ENCODE data around the gene MATN4. TPM values are rescaled to one million over a fixed set of nuclear protein-coding genes. Genes with fewer than 3 reads are reported as not detected.

MATN4 gene
- total RNA-seq, 2 donors from 2014 or later, result not detected

GRCh38 chr20:45288376-45288775, 19.7 kb downstream of the MATN4 start:
- Mint-ChIP-seq H3K4me1 (peaks cover 9% of the 10 kb centered on the region), H3K27me3 (peaks cover 70% of the 10 kb centered on the region), H3K4me3 (no peak overlapping the region), H3K36me3 (ENCODE audit: low read depth) (no peaks in the 10 kb centered on the region), H3K27ac (peak overlapping the region; percentile 72)
- no peak for DNase-seq
- H3K9me3 ChIP-seq (ENCODE audit: control insufficient read depth, low read length, poor library complexity, severe bottlenecking), result no peaks in the 10 kb centered on the region
- ATAC-seq, result no peak

- ATAC-seq (no peak), DNase-seq (no peak)
These were observed 24.5 kb downstream of the MATN4 start for GRCh38 chr20:45283551-45284057.

DNA sequence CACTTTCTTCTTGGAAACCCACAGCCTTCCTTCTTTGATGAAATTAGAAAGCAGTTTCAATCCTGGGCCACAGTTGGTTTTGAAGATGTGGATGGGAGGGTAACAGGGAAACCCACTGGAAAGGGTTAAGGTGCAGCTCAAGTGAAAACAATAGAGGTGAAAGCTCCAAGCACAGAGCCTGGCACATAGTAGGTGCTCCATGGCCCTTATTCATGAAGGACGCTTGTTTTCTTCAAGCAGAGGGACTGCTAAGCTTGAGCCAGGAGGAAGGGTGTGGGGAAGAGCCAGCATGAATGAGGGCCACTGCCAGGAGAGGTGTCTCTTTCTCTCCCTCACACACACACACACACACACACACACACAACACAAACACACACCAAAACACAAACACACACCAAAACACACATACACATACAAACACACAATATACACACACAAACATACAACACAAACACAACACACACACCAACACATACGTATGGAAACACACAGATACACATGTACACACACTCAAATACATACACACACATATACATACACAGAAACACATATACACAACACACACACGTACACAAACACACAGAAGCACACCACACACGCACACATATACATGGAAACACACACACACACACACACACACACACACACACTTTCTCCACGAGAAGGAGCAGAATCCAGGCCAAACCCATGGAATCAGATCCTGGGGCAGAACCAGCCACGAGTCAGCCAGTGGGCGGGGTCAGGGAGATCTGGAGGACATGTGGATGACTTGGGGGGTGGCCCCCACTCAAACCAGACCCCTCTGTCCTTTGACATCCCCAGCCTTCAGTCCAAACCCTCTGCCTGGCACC, 25.2 kb downstream of the MATN4 start:
- H3K27ac Mint-ChIP-seq, result peak overlapping the region; percentile 3
- no peaks in the 10 kb centered on the region for H3K9me3 ChIP-seq (ENCODE audit: control insufficient read depth, low read length, poor library complexity, severe bottlenecking)
- peaks cover 86% of the 10 kb centered on the region for H3K27me3 Mint-ChIP-seq
- ATAC-seq (no peak), DNase-seq (no peak)
- peaks cover 7% of the 10 kb centered on the region for H3K36me3 Mint-ChIP-seq (ENCODE audit: low read depth)
- H3K4me1 Mint-ChIP-seq, result peaks cover 2% of the 10 kb centered on the region
- no peak overlapping the region for H3K4me3 Mint-ChIP-seq

More at GRCh38 chr20:45283551-45284057, 24.5 kb downstream of the MATN4 start:
- H3K9me3 ChIP-seq (ENCODE audit: control insufficient read depth, low read length, poor library complexity, severe bottlenecking), result no peaks in the 10 kb centered on the region
- Mint-ChIP-seq H3K27me3 (peaks cover 87% of the 10 kb centered on the region), H3K36me3 (ENCODE audit: low read depth) (peaks cover 7% of the 10 kb centered on the region), H3K27ac (no peak overlapping the region), H3K4me1 (peaks cover 2% of the 10 kb centered on the region), H3K4me3 (no peak overlapping the region)

- Mint-ChIP-seq H3K4me1 (peaks cover 2% of the 10 kb centered on the region), H3K4me3 (no peak overlapping the region), H3K27ac (no peak overlapping the region), H3K27me3 (peaks cover 85% of the 10 kb centered on the region), H3K36me3 (ENCODE audit: low read depth) (peaks cover 7% of the 10 kb centered on the region)
- no peaks in the 10 kb centered on the region for H3K9me3 ChIP-seq (ENCODE audit: control insufficient read depth, low read length, poor library complexity, severe bottlenecking)
- no peak for DNase-seq
- no peak for ATAC-seq
These were observed 28.1 kb downstream of the MATN4 start for GRCh38 chr20:45279992-45280391.

- no peak for ATAC-seq
- Mint-ChIP-seq H3K36me3 (ENCODE audit: low read depth) (peaks cover 4% of the 10 kb centered on the region), H3K27ac (no peak overlapping the region), H3K4me1 (no peaks in the 10 kb centered on the region), H3K4me3 (no peak overlapping the region), H3K27me3 (peaks cover 88% of the 10 kb centered on the region)
- no peaks in the 10 kb centered on the region for H3K9me3 ChIP-seq (ENCODE audit: control insufficient read depth, low read length, poor library complexity, severe bottlenecking)
- DNase-seq, result no peak
These were observed 32.8 kb downstream of the MATN4 start for GRCh38 chr20:45275338-45275737.

DNA sequence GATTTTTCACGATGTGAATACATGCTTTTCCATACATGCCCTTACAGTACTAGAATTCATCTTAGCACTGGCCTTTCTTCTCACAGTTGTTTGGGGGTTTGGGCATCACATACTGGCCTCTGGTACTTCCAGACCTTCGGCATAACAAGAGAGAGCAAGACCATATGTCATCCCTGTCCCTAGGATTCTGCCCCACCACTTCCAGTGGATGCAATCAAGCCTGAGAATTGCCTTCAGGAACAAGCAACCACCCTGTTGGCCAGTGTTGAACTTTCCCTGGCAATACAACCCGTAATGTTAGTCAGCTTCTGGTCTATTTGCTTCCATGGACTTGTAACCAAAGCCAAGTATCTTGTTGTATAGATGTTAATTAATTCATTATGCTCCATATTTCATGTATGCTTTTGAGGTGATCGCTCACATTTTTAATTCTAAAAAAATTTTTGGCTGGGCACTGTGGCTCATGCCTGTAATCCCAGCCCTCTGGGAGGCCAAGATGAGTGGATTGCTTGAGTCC, 38.3 kb downstream of the MATN4 start:
- peaks cover 68% of the 10 kb centered on the region for H3K27me3 Mint-ChIP-seq
- no peak overlapping the region for H3K4me3 Mint-ChIP-seq
- DNase-seq (no peak), ATAC-seq (no peak)
- H3K9me3 ChIP-seq (ENCODE audit: control insufficient read depth, low read length, poor library complexity, severe bottlenecking), result no peaks in the 10 kb centered on the region
- no peaks in the 10 kb centered on the region for H3K4me1 Mint-ChIP-seq
- H3K27ac Mint-ChIP-seq, result no peak overlapping the region
- H3K36me3 Mint-ChIP-seq (ENCODE audit: low read depth), result no peaks in the 10 kb centered on the region

DNA sequence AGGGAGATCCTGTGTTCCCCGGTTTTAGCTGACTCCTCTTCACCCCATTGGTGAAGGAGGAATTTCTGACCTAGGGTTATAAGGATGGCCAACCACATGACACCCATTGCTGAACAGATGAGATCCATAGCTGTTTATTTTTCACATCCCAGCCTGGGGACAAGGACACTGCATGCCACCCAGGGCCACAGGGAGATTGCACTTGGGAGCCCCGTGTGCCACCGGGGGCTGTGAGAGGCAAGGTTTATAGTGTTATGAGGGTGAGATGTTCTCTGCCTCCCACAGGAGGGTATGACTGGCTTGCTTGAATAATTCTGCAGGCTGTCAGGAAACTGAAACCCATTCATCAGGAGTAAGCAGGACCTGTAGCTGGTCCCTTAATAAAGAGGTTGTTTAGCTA, 39.0 kb downstream of the MATN4 start:
- ATAC-seq, result no peak
- no peaks in the 10 kb centered on the region for H3K9me3 ChIP-seq (ENCODE audit: control insufficient read depth, low read length, poor library complexity, severe bottlenecking)
- no peak overlapping the region for H3K27ac Mint-ChIP-seq
- no peak overlapping the region for H3K4me3 Mint-ChIP-seq
- no peaks in the 10 kb centered on the region for H3K4me1 Mint-ChIP-seq
- no peak for DNase-seq
- H3K27me3 Mint-ChIP-seq, result peaks cover 61% of the 10 kb centered on the region
- H3K36me3 Mint-ChIP-seq (ENCODE audit: low read depth), result no peaks in the 10 kb centered on the region

DNA sequence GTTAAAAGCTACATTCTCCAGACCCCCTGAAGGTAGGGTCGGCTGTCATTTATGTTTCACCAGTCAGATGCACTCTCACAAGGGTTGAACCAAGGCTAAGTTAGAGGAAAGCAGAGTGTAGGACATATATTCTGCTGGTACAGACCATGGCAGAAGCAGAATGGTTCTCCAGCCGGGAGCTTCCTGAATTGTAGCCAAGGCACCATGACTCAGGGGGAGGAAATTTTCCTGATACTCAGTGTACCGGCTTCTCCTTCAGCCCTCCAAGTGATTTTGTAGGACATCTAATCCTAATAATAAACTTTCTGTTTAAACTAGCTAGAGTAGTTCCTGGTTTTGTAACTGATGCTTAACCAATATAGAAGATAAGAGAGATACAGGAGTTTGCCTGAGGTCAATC, 39.6 kb downstream of the MATN4 start:
- H3K4me3 Mint-ChIP-seq, result no peak overlapping the region
- no peaks in the 10 kb centered on the region for H3K4me1 Mint-ChIP-seq
- H3K27me3 Mint-ChIP-seq, result peaks cover 55% of the 10 kb centered on the region
- no peak overlapping the region for H3K27ac Mint-ChIP-seq
- H3K9me3 ChIP-seq (ENCODE audit: control insufficient read depth, low read length, poor library complexity, severe bottlenecking), result no peaks in the 10 kb centered on the region
- ATAC-seq (no peak), DNase-seq (no peak)
- H3K36me3 Mint-ChIP-seq (ENCODE audit: low read depth), result no peaks in the 10 kb centered on the region

GRCh38 chr20:45266977-45267376, 41.1 kb downstream of the MATN4 start:
- DNase-seq, result no peak
- Mint-ChIP-seq H3K27me3 (peaks cover 51% of the 10 kb centered on the region), H3K4me3 (no peak overlapping the region), H3K36me3 (ENCODE audit: low read depth) (no peaks in the 10 kb centered on the region), H3K27ac (no peak overlapping the region), H3K4me1 (no peaks in the 10 kb centered on the region)
- no peaks in the 10 kb centered on the region for H3K9me3 ChIP-seq (ENCODE audit: control insufficient read depth, low read length, poor library complexity, severe bottlenecking)
- no peak for ATAC-seq

- no peak for ATAC-seq
- H3K27me3 Mint-ChIP-seq, result peaks cover 51% of the 10 kb centered on the region
- H3K27ac Mint-ChIP-seq, result no peak overlapping the region
- H3K9me3 ChIP-seq (ENCODE audit: control insufficient read depth, low read length, poor library complexity, severe bottlenecking), result no peaks in the 10 kb centered on the region
- no peaks in the 10 kb centered on the region for H3K36me3 Mint-ChIP-seq (ENCODE audit: low read depth)
- DNase-seq, result no peak
- no peaks in the 10 kb centered on the region for H3K4me1 Mint-ChIP-seq
- no peak overlapping the region for H3K4me3 Mint-ChIP-seq
These were observed 44.4 kb downstream of the MATN4 start for GRCh38 chr20:45263556-45264266.

GRCh38 chr20:45258664-45259063, 49.4 kb downstream of the MATN4 start:
- Mint-ChIP-seq H3K36me3 (ENCODE audit: low read depth) (peaks cover 4% of the 10 kb centered on the region), H3K4me1 (peaks cover 3% of the 10 kb centered on the region), H3K27ac (no peak overlapping the region), H3K4me3 (no peak overlapping the region), H3K27me3 (peaks cover 69% of the 10 kb centered on the region)
- ATAC-seq (no peak), DNase-seq (no peak)
- no peaks in the 10 kb centered on the region for H3K9me3 ChIP-seq (ENCODE audit: control insufficient read depth, low read length, poor library complexity, severe bottlenecking)

GRCh38 chr20:45258259-45258658, 49.8 kb downstream of the MATN4 start:
- Mint-ChIP-seq H3K27me3 (peaks cover 73% of the 10 kb centered on the region), H3K4me3 (no peak overlapping the region), H3K4me1 (peaks cover 3% of the 10 kb centered on the region), H3K27ac (no peak overlapping the region), H3K36me3 (ENCODE audit: low read depth) (peaks cover 4% of the 10 kb centered on the region)
- ATAC-seq, result no peak
- DNase-seq, result no peak
- no peaks in the 10 kb centered on the region for H3K9me3 ChIP-seq (ENCODE audit: control insufficient read depth, low read length, poor library complexity, severe bottlenecking)

DNA sequence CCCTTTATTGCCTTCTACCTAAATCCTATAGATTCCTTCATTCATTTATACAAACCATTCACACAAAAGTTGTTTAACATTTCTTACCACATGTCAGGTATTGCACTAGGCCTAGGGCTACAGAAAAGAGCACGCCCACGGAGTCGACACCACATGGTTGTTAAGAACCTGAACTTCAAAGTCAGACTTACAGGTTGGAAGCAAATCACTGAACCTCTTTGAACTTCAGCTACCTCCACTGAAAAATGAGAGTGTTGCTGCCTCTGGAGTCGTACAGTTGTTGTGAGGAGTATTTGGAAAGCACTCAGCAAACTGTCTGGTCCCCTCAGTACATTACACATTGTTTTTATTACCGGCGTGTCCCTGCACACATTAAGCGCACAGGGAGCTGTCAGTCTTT, 50.4 kb downstream of the MATN4 start:
- no peak overlapping the region for H3K4me3 Mint-ChIP-seq
- peaks cover 3% of the 10 kb centered on the region for H3K4me1 Mint-ChIP-seq
- H3K9me3 ChIP-seq (ENCODE audit: control insufficient read depth, low read length, poor library complexity, severe bottlenecking), result no peaks in the 10 kb centered on the region
- DNase-seq (no peak), ATAC-seq (no peak)
- no peak overlapping the region for H3K27ac Mint-ChIP-seq
- H3K27me3 Mint-ChIP-seq, result peaks cover 72% of the 10 kb centered on the region
- peaks cover 4% of the 10 kb centered on the region for H3K36me3 Mint-ChIP-seq (ENCODE audit: low read depth)

Measured in T-helper 17 cell (primary cell).